Mesenchymal stem cell (in vitro differentiated cells and primary cell): ENCODE measurements around the gene TENM4.
A peak's percentile ranks its signal among the peaks of the same experiment; 100 is the strongest.

ENCODE experiments used
- DNase-seq: peaks from one replicate; pipeline ENCODE4 v3.0.0-alpha.2; 2013
- H2AFZ ChIP-seq: one replicate; pipeline ENCODE4 v1.6.1; 2013; ENCODE audit warnings: low read depth, mild to moderate bottlenecking, control low read depth, inconsistent platforms, low read length, moderate library complexity
- H2AK5ac ChIP-seq: 2 replicates; pipeline ENCODE4 v1.6.1; 2013; ENCODE audit warnings: low read length, moderate library complexity, mild to moderate bottlenecking, inconsistent platforms; ENCODE audit not compliant: severe bottlenecking
- H2BK120ac ChIP-seq: one replicate; pipeline ENCODE4 v1.6.1; 2013; ENCODE audit warnings: low read depth, mild to moderate bottlenecking, inconsistent platforms, low read length, moderate library complexity
- H2BK12ac ChIP-seq, 2 experiments: one replicate each; pipeline ENCODE4 v1.6.1; 2013; ENCODE audit warnings: inconsistent platforms in 2 of 2, low read length in 2 of 2, mild to moderate bottlenecking in 2 of 2, moderate library complexity in 2 of 2, control low read depth in 1 of 2
- H2BK15ac ChIP-seq: one replicate; pipeline ENCODE4 v1.6.1; 2013; ENCODE audit warnings: mild to moderate bottlenecking, low read depth, inconsistent platforms; ENCODE audit not compliant: poor library complexity, severe bottlenecking
- H2BK5ac ChIP-seq: 2 replicates; pipeline ENCODE4 v1.6.1; 2013; ENCODE audit warnings: low read depth, mild to moderate bottlenecking, low read length, control low read depth, inconsistent platforms; ENCODE audit not compliant: poor library complexity, severe bottlenecking
- H3K14ac ChIP-seq, 2 experiments: one replicate each; pipeline ENCODE4 v1.6.1; 2013; ENCODE audit warnings: inconsistent platforms in 2 of 2, low read length in 2 of 2, control low read depth in 1 of 2, mild to moderate bottlenecking in 1 of 2, moderate library complexity in 1 of 2
- H3K18ac ChIP-seq, 2 experiments: one replicate each; pipeline ENCODE4 v1.6.1; 2013; ENCODE audit warnings: inconsistent platforms in 2 of 2, low read length in 2 of 2, control low read depth in 1 of 2, low read depth in 1 of 2, mild to moderate bottlenecking in 1 of 2
- H3K23ac ChIP-seq, 2 experiments: one replicate each; pipeline ENCODE4 v1.6.1; 2013; ENCODE audit warnings: inconsistent platforms in 2 of 2, low read length in 2 of 2, mild to moderate bottlenecking in 2 of 2, moderate library complexity in 2 of 2, control low read depth in 1 of 2
- H3K27ac ChIP-seq: 2 replicates; pipeline ENCODE4 v1.5.1; 2013; ENCODE audit warnings: mild to moderate bottlenecking, moderate library complexity, low read length, control low read depth, inconsistent platforms; ENCODE audit not compliant: poor library complexity, severe bottlenecking
- H3K27me3 ChIP-seq, 2 experiments: 2 replicates each; pipeline versions ENCODE4 v1.6.1 to v1.7.0; 2013; ENCODE audit warnings: low read length in 2 of 2, mild to moderate bottlenecking in 2 of 2, moderate library complexity in 2 of 2, control low read depth in 1 of 2, inconsistent platforms in 1 of 2; ENCODE audit not compliant: control insufficient read depth in 1 of 2, insufficient read depth in 1 of 2
- H3K36me3 ChIP-seq, 2 experiments: 2 replicates each; pipeline versions ENCODE4 v1.6.1 to v1.7.0; 2013; ENCODE audit warnings: low read length in 2 of 2, control low read depth in 1 of 2, inconsistent platforms in 1 of 2, low read depth in 1 of 2, mild to moderate bottlenecking in 1 of 2; ENCODE audit not compliant: insufficient read depth in 2 of 2, control insufficient read depth in 1 of 2
- H3K4ac ChIP-seq, 2 experiments: one replicate each; pipeline ENCODE4 v1.6.1; 2013; ENCODE audit warnings: inconsistent platforms in 2 of 2, low read length in 2 of 2, mild to moderate bottlenecking in 2 of 2, moderate library complexity in 2 of 2, control low read depth in 1 of 2, low read depth in 1 of 2
- H3K4me1 ChIP-seq: 2 replicates; pipeline ENCODE4 v1.6.1; 2013; ENCODE audit warnings: low read depth, low read length, control low read depth; ENCODE audit not compliant: control insufficient read depth, insufficient read depth
- H3K4me2 ChIP-seq: 2 replicates; pipeline ENCODE4 v1.6.1; 2013; ENCODE audit warnings: low read length, mild to moderate bottlenecking, inconsistent platforms; ENCODE audit not compliant: poor library complexity, severe bottlenecking
- H3K4me3 ChIP-seq, 2 experiments: 2 replicates each; pipeline versions ENCODE4 v1.5.1 to v1.7.0; 2013; ENCODE audit warnings: low read length in 2 of 2, mild to moderate bottlenecking in 2 of 2, control low read depth in 1 of 2, low read depth in 1 of 2; ENCODE audit not compliant: insufficient read depth in 1 of 2
- H3K79me1 ChIP-seq: replicated peaks from 2 replicates; pipeline ENCODE4 v1.6.1; 2013; ENCODE audit warnings: mild to moderate bottlenecking, control low read depth, low read length, inconsistent platforms; ENCODE audit not compliant: poor library complexity, severe bottlenecking
- H3K9ac ChIP-seq: 2 replicates; pipeline ENCODE4 v1.7.0; 2013; ENCODE audit warnings: mild to moderate bottlenecking, low read length, moderate library complexity
- H3K9me3 ChIP-seq: 2 replicates; pipeline ENCODE4 v1.7.0; 2013; ENCODE audit warnings: mild to moderate bottlenecking, low read length; ENCODE audit not compliant: control insufficient read depth
- H4K8ac ChIP-seq: one replicate; pipeline ENCODE4 v1.6.1; 2013; ENCODE audit warnings: inconsistent platforms, mild to moderate bottlenecking, low read length, moderate library complexity
- H4K91ac ChIP-seq: one replicate; pipeline ENCODE4 v1.6.1; 2013; ENCODE audit warnings: mild to moderate bottlenecking, low read length, inconsistent platforms
- WGBS: methylation state at CpG from one replicate; pipeline ENCODE4 v1.1.7; 2013; ENCODE audit warnings: mixed read lengths; 5-methylcytosine and 5-hydroxymethylcytosine counted together

TENM4 gene

GRCh38 chr11:79287952-79288351, 152.9 kb downstream of the TENM4 start:
- Histone ChIP-seq H3K36me3 (no peaks in the 10 kb centered on the region), H2BK12ac (no peak overlapping the region), H2AFZ (no peak overlapping the region), H4K91ac (no peak overlapping the region), H3K9me3 (no peaks in the 10 kb centered on the region), H2BK15ac (no peak overlapping the region), H3K79me1 (no peaks in the 10 kb centered on the region), H3K4ac (no peak overlapping the region), H3K27me3 (no peaks in the 10 kb centered on the region), H2AK5ac (no peak overlapping the region), H4K8ac (no peak overlapping the region), H3K4me3 (no peak overlapping the region), H2BK5ac (no peak overlapping the region), H2BK120ac (no peak overlapping the region), H3K4me2 (no peak overlapping the region), H3K9ac (no peak overlapping the region), H3K14ac (no peak overlapping the region), H3K18ac (no peak overlapping the region), H3K4me1 (no peaks in the 10 kb centered on the region), H3K23ac (no peak overlapping the region), H3K27ac (no peak overlapping the region)
- no peak for DNase-seq

DNA sequence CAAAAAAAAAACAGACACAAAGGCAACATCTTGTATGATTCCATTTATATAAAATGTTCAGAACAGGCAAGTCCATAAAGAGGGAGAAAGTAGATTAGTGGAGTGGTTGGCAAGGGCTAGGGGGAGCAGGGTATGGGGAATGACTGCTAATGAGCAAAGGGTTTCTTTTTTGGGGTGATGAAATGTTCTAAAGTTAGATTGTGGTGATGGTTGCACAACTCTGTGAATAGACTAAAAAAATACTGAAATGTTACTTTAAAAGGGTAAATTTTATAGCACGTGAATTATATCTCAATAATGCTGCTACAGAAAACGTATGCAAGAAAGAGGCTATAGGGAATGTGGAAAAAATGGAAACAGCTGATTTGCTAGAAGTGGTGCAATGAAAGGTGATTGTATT, 155.1 kb downstream of the TENM4 start:
- no peak overlapping the region for H3K14ac ChIP-seq
- H3K4ac ChIP-seq: no peak overlapping the region
- no peaks in the 10 kb centered on the region for H3K27me3 ChIP-seq
- no peak overlapping the region for H2BK120ac ChIP-seq
- no peak overlapping the region for H2AK5ac ChIP-seq
- no peak overlapping the region for H3K18ac ChIP-seq
- no peak overlapping the region for H3K4me3 ChIP-seq
- no peak overlapping the region for H2AFZ ChIP-seq
- WGBS: 85% methylated on average over 2 of the region's 2 CpGs
- H3K23ac ChIP-seq: no peak overlapping the region
- DNase-seq: no peak
- H2BK15ac ChIP-seq: no peak overlapping the region
- no peaks in the 10 kb centered on the region for H3K36me3 ChIP-seq
- H3K4me1 ChIP-seq: no peaks in the 10 kb centered on the region
- H3K27ac ChIP-seq: no peak overlapping the region
- no peak overlapping the region for H2BK12ac ChIP-seq
- H3K9ac ChIP-seq: no peak overlapping the region
- no peak overlapping the region for H4K8ac ChIP-seq
- no peak overlapping the region for H4K91ac ChIP-seq
- H3K9me3 ChIP-seq: peaks cover 2% of the 10 kb centered on the region
- no peaks in the 10 kb centered on the region for H3K79me1 ChIP-seq
- H2BK5ac ChIP-seq: no peak overlapping the region
- no peak overlapping the region for H3K4me2 ChIP-seq

DNA sequence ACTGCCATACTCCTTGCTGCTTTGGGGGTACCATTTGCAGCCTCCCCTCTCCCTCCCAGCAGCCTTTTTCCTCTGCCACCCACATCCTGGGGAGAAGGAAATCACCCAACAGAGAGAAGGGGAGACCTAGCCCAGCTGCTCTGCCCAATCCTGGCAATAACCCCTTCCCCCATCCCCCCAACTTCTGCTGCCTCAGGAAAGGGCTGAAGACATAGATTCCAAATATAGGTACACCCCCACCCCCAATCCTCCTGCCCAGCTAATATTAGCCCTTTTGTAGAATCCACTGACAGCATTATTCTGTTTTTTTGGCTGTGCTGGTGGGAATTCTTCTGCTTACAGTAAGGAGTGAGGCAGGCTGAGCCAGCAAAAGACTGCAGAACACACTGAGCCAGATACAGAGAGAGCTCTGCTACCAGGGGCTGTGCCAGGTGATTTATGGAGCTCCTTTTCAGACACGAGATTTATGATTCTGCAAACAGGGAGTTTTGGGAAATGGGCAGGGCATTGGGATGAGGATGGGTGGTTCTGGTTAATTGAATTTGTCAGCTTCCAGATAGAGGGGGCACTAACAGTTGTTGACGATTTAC, 164.0 kb downstream of the TENM4 start:
- H3K27me3 ChIP-seq: peaks cover 0 to 5% of the 10 kb centered on the region in 2 experiments
- H2AFZ ChIP-seq: no peak overlapping the region
- H3K23ac ChIP-seq: no peak overlapping the region
- H2BK12ac ChIP-seq: no peak overlapping the region
- H3K4me3 ChIP-seq: no peak overlapping the region
- H3K27ac ChIP-seq: no peak overlapping the region
- 41% methylated on average over 2 of the region's 2 CpGs for WGBS
- no peak overlapping the region for H3K9ac ChIP-seq
- H3K79me1 ChIP-seq: no peaks in the 10 kb centered on the region
- no peak overlapping the region for H3K18ac ChIP-seq
- H2BK5ac ChIP-seq: no peak overlapping the region
- peaks cover 3% of the 10 kb centered on the region for H3K4me1 ChIP-seq
- H3K9me3 ChIP-seq: no peaks in the 10 kb centered on the region
- H4K91ac ChIP-seq: no peak overlapping the region
- H3K4ac ChIP-seq: no peak overlapping the region
- H2AK5ac ChIP-seq: no peak overlapping the region
- H3K4me2 ChIP-seq: no peak overlapping the region
- no peak overlapping the region for H3K14ac ChIP-seq
- H4K8ac ChIP-seq: no peak overlapping the region
- DNase-seq: no peak
- no peak overlapping the region for H2BK120ac ChIP-seq
- no peaks in the 10 kb centered on the region for H3K36me3 ChIP-seq
- no peak overlapping the region for H2BK15ac ChIP-seq

DNA sequence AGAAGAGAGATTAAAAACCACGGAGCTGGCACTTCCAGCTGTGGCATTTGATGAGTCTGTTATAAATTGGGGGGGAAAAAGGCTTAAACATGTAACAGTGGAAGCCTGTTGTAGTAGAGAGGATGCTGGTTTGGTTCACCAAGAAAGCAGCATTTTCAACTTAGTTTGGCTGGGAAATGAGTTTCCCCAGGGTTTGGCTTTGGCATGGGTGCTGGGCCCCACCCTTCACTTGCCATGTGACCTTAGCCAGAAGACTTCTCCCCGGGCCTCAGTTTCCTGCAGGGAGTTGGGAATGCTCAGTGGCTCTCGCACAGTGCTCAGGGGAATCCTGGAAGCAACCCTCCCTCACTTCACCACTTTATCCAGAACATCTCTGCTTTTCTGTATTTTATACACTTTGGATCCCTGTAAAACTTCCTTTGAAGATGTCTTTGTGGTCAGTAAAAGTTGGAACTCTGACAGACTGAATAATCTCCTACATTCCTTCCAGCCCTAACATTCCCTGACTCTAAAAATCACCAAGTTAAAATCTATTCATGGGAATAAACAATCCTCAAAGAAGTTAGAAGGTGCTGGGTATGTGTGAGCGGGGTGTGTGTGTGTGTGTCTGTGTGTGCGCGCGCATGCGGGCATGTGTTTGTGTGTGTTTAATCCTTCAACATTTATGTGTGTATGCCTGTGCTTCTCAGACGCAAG, 166.0 kb downstream of the TENM4 start:
- DNase-seq: peak; percentile 18
- WGBS: 58% methylated on average over 9 of the region's 9 CpGs
- Histone ChIP-seq H3K9ac (peak overlapping the region; percentile 33), H3K9me3 (no peaks in the 10 kb centered on the region), H4K91ac (no peak overlapping the region), H2BK5ac (no peak overlapping the region), H2BK120ac (no peak overlapping the region), H3K79me1 (no peaks in the 10 kb centered on the region), H3K18ac (no peak overlapping the region), H2BK12ac (no peak overlapping the region), H3K4ac (no peak overlapping the region), H3K27me3 (peaks cover 0 to 5% of the 10 kb centered on the region in 2 experiments), H3K27ac (no peak overlapping the region), H3K4me1 (peaks cover 3% of the 10 kb centered on the region), H3K4me3 (no peak overlapping the region), H3K14ac (no peak overlapping the region), H2BK15ac (no peak overlapping the region), H3K23ac (no peak overlapping the region), H2AK5ac (no peak overlapping the region), H2AFZ (no peak overlapping the region), H3K36me3 (no peaks in the 10 kb centered on the region), H4K8ac (no peak overlapping the region), H3K4me2 (no peak overlapping the region)
